KMS-11 (cell line): ENCODE results near the gene CHDH.

Source experiments
- H2AFZ ChIP-seq: fragments of 200-600 bp; sonication (generic); 2 replicates; pipeline ENCODE4 v1.6.1; 2016; ENCODE audit warnings: antibody characterized with exemption, mixed run types, low read depth
- H3K27ac ChIP-seq: fragments of 200-600 bp; sonication (generic); 2 replicates; pipeline ENCODE4 v1.6.1; 2016; ENCODE audit warnings: mild to moderate bottlenecking, mixed run types
- H3K27me3 ChIP-seq: fragments of 200-600 bp; sonication (generic); 2 replicates; pipeline ENCODE4 v1.6.1; 2017; ENCODE audit warnings: mild to moderate bottlenecking, low read depth, mixed run types, moderate library complexity; ENCODE audit not compliant: insufficient read depth
- H3K36me3 ChIP-seq: fragments of 200-600 bp; sonication (generic); 2 replicates; pipeline ENCODE4 v1.6.1; 2017; ENCODE audit warnings: mild to moderate bottlenecking, mixed run types; ENCODE audit not compliant: insufficient read depth
- H3K4me1 ChIP-seq: fragments of 200-600 bp; sonication (generic); 2 replicates; pipeline ENCODE4 v1.6.1; 2016; ENCODE audit warnings: mild to moderate bottlenecking, low read depth, mixed run types; ENCODE audit not compliant: poor library complexity, severe bottlenecking
- H3K4me2 ChIP-seq: fragments of 200-600 bp; sonication (generic); 2 replicates; pipeline ENCODE4 v1.7.0; 2016; ENCODE audit warnings: mild to moderate bottlenecking, mixed run types
- H3K4me3 ChIP-seq: fragments of 200-600 bp; sonication (generic); IDR thresholded peaks from 2 replicates; pipeline ENCODE4 v1.6.1; 2017; ENCODE audit warnings: low read depth, low read length, mixed read lengths; ENCODE audit not compliant: insufficient read depth
- H3K79me2 ChIP-seq: fragments of 200-600 bp; sonication (generic); 2 replicates; pipeline ENCODE4 v1.6.1; 2016; ENCODE audit warnings: low read depth, mixed run types; ENCODE audit not compliant: insufficient read depth
- H3K9ac ChIP-seq: fragments of 200-600 bp; sonication (generic); 2 replicates; pipeline ENCODE4 v1.6.1; 2016; ENCODE audit warnings: mild to moderate bottlenecking, mixed run types
- H4K20me1 ChIP-seq: fragments of 200-600 bp; sonication (generic); 2 replicates; pipeline ENCODE4 v1.6.1; 2016; ENCODE audit warnings: mild to moderate bottlenecking, mixed run types; ENCODE audit not compliant: insufficient read depth
- TF ChIP-seq, protein P1 (sequence below): fragments of 200-600 bp; sonication (generic); conservative IDR thresholded peaks from 2 replicates; pipeline ENCODE4 v1.6.1; 2017; ENCODE audit warnings: low read depth, mild to moderate bottlenecking, antibody characterized with exemption, low read length, moderate library complexity, mixed read lengths

Gene CHDH

DNA sequence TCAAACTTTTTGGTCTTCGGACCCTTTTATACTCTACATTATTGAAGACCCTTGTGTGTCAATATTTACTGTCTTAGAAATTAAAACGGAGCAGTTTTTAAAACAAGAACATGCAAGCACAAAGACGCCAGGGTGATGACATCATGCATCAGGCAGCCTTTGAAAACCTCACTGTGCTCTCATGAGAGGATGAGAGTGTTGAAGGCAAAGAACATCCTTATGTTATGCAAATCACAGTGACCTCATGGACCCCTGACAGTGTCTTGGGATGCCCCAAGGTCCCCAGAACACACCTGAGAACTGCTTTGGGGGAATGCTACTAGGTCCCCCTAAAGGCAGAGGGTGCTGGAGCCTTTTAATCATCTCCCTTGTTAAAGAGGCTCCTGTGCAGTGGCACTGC is 51.6 kb downstream of the CHDH start:
- Histone ChIP-seq H3K36me3 (no peaks in the 10 kb centered on the region), H3K79me2 (no peaks in the 10 kb centered on the region), H3K4me2 (no peak overlapping the region), H4K20me1 (no peaks in the 10 kb centered on the region), H3K4me3 (no peak overlapping the region), H3K27me3 (no peaks in the 10 kb centered on the region), H2AFZ (no peak overlapping the region), H3K27ac (no peak overlapping the region), H3K9ac (no peak overlapping the region), H3K4me1 (no peaks in the 10 kb centered on the region)
- TF ChIP-seq, protein P1, sequence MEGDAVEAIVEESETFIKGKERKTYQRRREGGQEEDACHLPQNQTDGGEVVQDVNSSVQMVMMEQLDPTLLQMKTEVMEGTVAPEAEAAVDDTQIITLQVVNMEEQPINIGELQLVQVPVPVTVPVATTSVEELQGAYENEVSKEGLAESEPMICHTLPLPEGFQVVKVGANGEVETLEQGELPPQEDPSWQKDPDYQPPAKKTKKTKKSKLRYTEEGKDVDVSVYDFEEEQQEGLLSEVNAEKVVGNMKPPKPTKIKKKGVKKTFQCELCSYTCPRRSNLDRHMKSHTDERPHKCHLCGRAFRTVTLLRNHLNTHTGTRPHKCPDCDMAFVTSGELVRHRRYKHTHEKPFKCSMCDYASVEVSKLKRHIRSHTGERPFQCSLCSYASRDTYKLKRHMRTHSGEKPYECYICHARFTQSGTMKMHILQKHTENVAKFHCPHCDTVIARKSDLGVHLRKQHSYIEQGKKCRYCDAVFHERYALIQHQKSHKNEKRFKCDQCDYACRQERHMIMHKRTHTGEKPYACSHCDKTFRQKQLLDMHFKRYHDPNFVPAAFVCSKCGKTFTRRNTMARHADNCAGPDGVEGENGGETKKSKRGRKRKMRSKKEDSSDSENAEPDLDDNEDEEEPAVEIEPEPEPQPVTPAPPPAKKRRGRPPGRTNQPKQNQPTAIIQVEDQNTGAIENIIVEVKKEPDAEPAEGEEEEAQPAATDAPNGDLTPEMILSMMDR, result no peak

GRCh38 chr3:53792866-53793265 is 53.4 kb downstream of the CHDH start:
- H3K4me3 ChIP-seq, result no peak overlapping the region
- H3K36me3 ChIP-seq, result no peaks in the 10 kb centered on the region
- no peak overlapping the region for H2AFZ ChIP-seq
- H3K27ac ChIP-seq, result no peak overlapping the region
- no peaks in the 10 kb centered on the region for H3K79me2 ChIP-seq
- no peak overlapping the region for H3K9ac ChIP-seq
- H3K27me3 ChIP-seq, result no peaks in the 10 kb centered on the region
- H3K4me2 ChIP-seq, result no peak overlapping the region
- no peaks in the 10 kb centered on the region for H3K4me1 ChIP-seq
- TF ChIP-seq, protein P1, result no peak
- no peaks in the 10 kb centered on the region for H4K20me1 ChIP-seq

GRCh38 chr3:53791317-53791716 is 54.9 kb downstream of the CHDH start:
- H4K20me1 ChIP-seq, result no peaks in the 10 kb centered on the region
- H3K79me2 ChIP-seq, result no peaks in the 10 kb centered on the region
- no peaks in the 10 kb centered on the region for H3K27me3 ChIP-seq
- TF ChIP-seq, protein P1, result no peak
- H3K9ac ChIP-seq, result no peak overlapping the region
- no peaks in the 10 kb centered on the region for H3K36me3 ChIP-seq
- H2AFZ ChIP-seq, result no peak overlapping the region
- no peak overlapping the region for H3K4me2 ChIP-seq
- H3K4me3 ChIP-seq, result no peak overlapping the region
- H3K27ac ChIP-seq, result no peak overlapping the region
- H3K4me1 ChIP-seq, result no peaks in the 10 kb centered on the region

DNA sequence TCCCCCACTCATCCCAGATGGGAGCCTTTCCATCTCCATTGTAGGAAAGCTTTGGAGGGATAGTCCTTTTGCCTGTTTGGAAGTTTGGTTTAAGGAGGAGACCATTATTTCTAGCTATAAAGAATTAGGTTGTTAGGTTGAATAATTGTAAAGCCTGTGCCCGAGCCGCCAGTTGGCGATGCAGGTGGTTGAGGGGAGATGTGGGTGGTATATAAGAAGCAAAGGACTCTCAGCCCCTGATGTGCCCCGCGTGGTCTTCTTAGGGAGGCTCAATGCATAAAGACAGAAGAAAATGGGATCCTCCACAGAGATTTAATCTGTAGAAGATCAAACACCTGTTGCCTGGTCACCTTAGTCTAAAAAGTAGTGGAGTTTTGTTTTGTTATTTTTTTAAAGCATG is 55.7 kb downstream of the CHDH start:
- Histone ChIP-seq H3K4me2 (no peak overlapping the region), H3K27me3 (no peaks in the 10 kb centered on the region), H4K20me1 (no peaks in the 10 kb centered on the region), H3K79me2 (no peaks in the 10 kb centered on the region), H3K9ac (no peak overlapping the region), H3K27ac (no peak overlapping the region), H3K4me1 (no peaks in the 10 kb centered on the region), H2AFZ (no peak overlapping the region), H3K4me3 (no peak overlapping the region), H3K36me3 (no peaks in the 10 kb centered on the region)
- TF ChIP-seq, protein P1, result no peak
